HG03354 (cell line): ENCODE results near the gene PRR5.
"Not testable (repeated sequence)": the region's sequence is repeated elsewhere in the genome, so short reads cannot be mapped to it uniquely, and the experiment has no call there.

Experiments used
- ATAC-seq: cut with Tn5 transposase; IDR thresholded peaks from one replicate; pipeline ENCODE4 v1.9.1; 2021; ENCODE audit warnings: mild to moderate bottlenecking; ENCODE audit not compliant: unreplicated experiment, poor library complexity, severe bottlenecking

The PRR5 gene

GRCh38 chr22:44745853-44746789 lies 44.1 kb downstream of the PRR5 start:
- ATAC-seq = no peak

DNA sequence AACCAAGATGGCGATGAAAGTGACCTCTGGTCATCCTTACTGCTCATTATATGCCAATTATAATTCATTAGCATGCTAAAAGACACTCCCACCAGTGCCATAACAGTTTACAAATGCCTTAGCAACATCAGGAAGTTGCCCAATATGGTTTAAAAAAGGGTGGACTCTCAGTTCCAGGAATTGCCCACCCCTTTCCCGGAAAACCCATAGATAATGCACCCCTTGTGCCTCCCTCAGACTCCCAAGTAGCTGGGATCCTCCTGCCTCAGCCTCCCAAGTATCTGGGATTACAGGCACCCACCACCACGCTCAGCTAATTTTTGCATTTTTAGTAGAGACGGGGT lies 45.8 kb downstream of the PRR5 start:
- ATAC-seq = not testable (repeated sequence)

GRCh38 chr22:44748524-44748923 lies 46.5 kb downstream of the PRR5 start:
- no peak for ATAC-seq

- ATAC-seq = no peak
Measured at GRCh38 chr22:44750481-44750880, 48.5 kb downstream of the PRR5 start.

DNA sequence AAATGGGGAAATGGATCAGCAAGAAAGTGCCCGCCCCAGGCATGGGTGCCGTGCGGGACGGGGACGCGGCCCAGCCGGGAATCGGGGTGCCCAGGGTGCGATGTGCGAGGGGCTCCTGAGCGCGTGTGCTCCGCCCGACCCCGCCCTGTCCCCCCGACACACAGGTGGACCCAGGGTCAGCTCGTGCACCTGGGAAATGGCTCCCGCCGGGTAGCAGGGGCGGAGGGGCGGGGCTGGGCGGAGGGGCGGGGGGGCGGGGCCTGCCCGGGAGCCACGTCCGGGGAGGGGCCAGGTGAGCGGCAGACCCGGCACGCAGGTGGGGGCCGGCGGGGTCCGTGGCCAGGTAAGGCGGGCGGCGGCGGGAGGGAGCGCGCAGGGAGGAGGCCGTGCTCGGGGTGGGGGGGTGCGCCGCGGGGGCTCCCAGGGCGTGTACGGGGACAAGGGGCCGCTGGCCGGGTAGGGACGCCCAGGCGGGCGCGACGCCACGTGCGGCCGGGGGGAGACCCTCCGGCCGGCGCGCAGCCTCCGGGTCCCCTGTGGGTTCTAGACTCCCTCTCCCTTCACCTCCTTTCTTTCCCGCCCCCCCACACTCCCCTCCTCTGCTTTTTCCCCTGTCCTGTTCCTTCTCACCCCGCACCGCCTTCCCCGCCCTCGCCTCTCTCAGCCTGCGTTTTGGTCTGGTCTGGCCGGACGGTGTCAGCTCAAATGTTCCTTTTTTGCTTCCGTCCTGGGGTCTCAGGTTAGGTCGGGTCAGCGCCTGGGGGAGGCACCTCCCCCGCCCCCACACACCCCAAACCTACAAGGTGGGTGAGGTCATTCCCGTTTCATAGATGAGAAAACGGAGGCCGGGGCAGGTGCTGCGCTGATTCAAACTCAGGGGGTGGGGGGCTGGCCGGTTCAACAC lies 50.5 kb downstream of the PRR5 start, which contains the start of gene ARHGAP8:
TSS of gene ARHGAP8 (plus strand) at position 291 of the 904 bp plus-strand sequence. CDS start 33,953 bp downstream, outside the sequence.
- ATAC-seq = no peak

- no peak for ATAC-seq
Measured at GRCh38 chr22:44753189-44754042, 51.4 kb downstream of the PRR5 start.

DNA sequence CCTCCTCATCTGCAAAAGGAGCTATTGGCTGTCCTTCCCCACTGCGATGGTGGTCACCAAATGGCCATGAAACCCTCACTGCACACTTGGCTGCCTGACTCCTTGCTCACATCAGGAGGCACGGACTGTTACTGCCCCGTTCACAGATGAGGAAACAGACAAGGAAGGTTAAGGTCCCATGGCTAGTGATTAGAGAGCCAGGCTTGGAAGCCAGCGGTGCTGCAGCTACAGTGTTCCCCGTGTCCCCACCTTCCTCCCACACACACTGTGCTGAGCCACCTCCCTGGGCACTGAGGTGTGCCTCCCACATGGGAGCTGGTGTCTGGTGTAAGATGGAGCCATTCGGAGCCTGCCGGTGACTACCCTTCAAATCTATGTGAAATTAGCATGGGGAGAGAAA lies 53.0 kb downstream of the PRR5 start:
- ATAC-seq = no peak

DNA sequence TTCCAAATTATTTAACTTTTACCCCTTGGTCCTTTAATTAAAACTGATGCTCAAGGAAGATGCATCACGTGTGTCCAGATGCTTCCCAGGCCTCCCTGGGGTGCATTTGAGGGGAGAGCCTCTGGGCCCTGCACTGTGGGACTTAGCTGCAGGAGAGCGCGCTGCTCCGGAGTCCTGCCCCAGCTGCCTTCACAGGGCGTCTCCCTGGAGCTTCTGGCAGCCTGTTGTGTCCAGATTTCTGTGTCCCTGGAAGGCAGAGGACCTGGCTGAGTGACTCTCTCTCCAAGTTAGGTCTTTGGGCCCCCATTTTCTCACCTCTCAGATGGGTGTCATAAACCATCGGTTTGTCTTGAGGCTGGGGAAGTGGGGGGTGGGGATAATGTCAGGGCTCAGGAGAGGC lies 53.4 kb downstream of the PRR5 start:
- no peak for ATAC-seq

DNA sequence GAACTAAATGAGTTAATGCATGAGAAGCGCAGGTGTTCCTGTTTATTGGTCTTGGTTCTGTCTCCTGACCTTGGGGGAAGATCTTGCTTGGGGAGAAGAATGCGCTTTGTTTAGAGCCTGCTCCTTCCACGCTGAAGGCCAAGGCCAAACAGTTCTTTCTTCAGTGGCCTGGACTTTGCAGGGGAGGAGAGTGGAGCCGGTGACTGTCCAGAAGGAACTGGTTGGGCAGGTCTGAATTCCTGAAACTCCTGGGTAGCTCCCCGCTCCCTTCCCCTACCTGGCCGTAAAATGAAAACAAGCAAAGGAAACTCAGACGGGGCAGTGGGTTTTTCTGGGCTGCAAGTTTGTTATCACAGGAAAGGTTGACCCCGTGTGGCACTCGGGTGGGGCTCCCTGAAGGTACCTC lies 54.0 kb downstream of the PRR5 start:
- no peak for ATAC-seq

GRCh38 chr22:44758344-44758973 lies 56.5 kb downstream of the PRR5 start:
- ATAC-seq = no peak

GRCh38 chr22:44759001-44759400 lies 57.0 kb downstream of the PRR5 start:
- ATAC-seq = no peak

DNA sequence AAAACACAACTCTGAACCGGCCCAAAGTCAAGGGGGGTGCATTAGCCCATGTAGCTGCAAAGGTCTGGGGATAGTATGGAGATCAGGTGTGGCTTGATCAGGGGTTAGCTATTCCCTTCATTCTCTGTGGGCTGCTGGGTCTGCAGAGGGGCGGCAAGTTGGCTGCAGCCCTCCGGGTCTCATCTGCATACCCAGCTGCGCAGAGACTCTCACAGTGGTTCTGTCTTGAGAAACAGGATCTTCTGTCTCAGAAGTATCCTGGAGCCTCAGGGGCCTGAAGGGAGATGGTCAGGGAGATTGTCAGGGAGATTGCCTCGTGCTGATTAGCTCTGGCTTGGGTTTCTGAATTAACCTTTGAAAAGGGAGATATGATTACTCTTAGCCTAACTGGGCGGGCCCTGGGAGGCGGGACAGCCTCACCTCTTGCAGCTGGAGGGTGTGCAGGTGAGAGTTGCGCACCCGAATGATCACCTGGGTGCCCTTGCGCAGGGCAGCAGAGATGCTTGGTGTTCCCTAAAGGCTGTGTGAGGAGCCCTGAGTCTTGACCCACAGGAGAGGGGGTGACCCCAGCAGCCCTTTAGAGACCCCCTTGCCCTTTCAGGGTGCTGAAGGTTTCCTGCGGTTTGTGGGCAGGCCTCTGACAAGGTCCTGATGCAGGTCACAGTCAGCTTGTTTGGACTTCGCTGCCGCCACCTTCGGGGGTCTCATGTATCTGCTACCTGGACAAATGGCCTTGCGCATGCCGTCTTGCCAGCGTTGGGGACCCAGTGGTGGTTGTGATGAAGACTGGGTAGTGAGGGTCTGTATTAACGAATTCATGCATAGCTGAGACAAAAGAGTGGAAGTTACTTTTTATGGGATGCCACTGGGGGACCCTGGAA lies 57.7 kb downstream of the PRR5 start:
- no peak for ATAC-seq

DNA sequence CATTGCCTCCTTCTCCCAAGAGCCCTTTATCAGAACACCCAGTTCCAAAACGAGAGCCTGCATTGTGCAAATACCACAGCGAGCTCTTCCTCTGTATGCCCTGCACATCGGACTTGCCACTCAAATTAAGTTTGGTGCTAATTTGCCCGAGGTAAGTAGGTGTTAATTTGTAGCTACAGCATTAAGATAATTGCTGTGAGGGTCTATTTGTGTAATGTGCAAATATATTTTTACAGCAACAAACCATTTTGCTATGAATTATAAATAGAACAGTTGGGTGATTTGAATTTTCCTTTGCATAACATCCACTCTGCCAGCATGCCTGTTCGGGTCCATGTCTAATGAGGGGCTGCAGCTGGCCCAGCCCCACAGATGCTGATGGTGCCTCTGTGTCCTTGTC lies 58.5 kb downstream of the PRR5 start:
- ATAC-seq = no peak

GRCh38 chr22:44761025-44761424 lies 59.0 kb downstream of the PRR5 start:
- ATAC-seq = no peak

GRCh38 chr22:44764373-44764772 lies 62.4 kb downstream of the PRR5 start:
- ATAC-seq = no peak

GRCh38 chr22:44764974-44765373 lies 63.0 kb downstream of the PRR5 start:
- ATAC-seq = no peak

DNA sequence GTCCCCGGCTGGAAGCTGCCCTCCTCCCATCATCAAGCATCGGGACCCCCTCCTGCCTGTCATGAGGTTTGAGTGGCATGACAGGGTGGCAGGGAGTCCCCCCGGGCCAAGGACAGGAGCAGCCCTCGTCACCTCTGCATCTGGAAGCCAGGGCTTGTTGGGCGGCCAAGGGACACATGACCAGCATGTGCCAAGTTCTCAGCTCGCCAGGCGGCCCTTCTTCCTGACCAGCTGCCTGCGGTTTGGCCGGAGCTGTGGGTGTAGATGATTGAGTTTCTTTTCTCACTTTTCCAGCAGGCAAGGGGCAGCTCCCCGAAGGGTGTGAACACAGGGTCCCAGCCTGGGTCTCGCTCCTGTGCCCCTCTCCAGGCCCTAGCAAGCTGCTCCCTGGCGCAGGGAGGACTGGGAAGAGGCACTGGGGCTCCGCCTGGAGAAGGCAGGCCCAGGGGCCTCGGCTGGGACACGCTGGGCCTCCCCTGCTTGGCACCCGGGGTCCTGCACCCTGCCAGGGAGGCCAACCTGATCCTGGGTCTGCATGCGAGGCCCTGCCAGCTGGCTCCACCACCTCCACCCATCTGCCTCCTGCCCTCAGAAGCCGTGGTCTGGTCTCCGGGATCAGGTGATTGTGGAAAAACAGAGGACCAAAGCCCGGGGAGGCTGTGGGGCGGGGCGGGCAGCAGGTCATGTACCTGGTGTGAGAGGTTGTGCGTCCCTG lies 63.7 kb downstream of the PRR5 start:
- ATAC-seq = no peak

DNA sequence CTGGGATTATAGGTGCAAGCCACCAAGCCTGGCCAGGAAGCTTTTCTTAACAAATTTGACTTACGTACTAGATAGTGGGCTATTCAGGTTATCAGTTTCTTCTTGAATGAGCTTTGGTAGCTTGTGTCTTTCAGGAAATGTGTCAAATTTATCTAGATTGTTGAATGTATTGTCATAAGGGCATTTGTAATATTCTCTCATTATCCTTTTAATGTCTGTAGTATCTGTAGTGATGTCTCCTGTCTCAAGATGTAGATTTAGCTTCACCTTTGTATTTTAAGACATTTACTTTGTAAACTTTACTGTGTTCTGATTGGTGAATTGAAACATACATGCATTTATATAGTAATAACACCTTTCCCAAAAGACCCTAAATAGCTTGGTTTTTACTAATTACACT lies 71.1 kb downstream of the PRR5 start:
- no peak for ATAC-seq
